IPS-18a (cell line): Measurements from ENCODE around the gene GPSM1.

ENCODE experiments used
- H3K27ac ChIP-seq: one replicate; pipeline ENCODE4 v1.5.1; 2013; ENCODE audit warnings: low read length
- H3K27me3 ChIP-seq: one replicate; pipeline ENCODE4 v1.6.1; 2013; ENCODE audit warnings: mild to moderate bottlenecking, low read length; ENCODE audit not compliant: control insufficient read depth, insufficient read depth
- H3K36me3 ChIP-seq: one replicate; pipeline ENCODE4 v1.6.1; 2013; ENCODE audit warnings: low read depth, low read length; ENCODE audit not compliant: control insufficient read depth
- H3K4me1 ChIP-seq: one replicate; pipeline ENCODE4 v1.6.1; 2013; ENCODE audit warnings: low read depth, low read length; ENCODE audit not compliant: control insufficient read depth
- H3K4me3 ChIP-seq: one replicate; pipeline ENCODE4 v1.5.1; 2013; ENCODE audit warnings: low read length
- H3K9ac ChIP-seq: one replicate; pipeline ENCODE4 v1.6.1; 2013; ENCODE audit warnings: mild to moderate bottlenecking, low read length, moderate library complexity
- H3K9me3 ChIP-seq: one replicate; pipeline ENCODE4 v1.6.1; 2013; ENCODE audit warnings: low read depth, low read length; ENCODE audit not compliant: control insufficient read depth

Gene GPSM1

DNA sequence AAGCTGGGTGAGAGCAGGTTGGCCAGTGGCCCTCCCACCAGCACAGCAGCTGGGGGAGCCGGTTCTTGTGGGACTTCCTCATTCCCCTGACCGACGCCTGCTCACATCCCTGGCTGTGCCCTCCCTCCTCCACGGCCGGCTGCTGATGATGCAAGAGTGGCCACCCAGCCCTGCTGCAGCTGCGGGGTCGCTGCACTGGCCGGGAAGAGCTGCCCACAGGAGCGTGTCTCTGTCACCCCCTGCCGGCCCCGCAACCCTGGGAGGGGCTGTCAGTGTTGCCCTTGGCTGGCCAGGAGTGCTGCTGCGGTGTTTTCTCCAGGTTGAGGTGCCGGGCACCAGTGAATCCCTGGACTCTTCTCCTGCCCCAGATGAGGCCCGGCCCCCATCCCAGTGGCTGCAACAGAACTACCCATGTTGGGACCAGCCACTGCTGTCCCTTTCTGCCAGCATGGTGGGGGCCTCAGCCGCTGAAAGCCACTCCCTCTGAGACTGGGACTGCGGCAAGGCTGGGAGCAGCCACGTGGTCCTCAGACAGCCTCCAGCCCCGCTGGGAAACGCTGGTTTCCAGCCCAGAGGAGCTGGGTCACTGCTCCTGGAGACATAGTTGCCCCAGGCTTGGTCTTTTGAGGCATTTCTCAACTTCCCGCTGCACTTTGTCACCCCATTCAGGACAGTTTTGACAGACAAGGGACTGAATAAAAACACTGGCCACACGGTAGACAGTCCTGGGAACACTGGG is 45.4 kb downstream of the GPSM1 start:
- Histone ChIP-seq H3K4me3 (no peak overlapping the region), H3K27ac (no peak overlapping the region), H3K36me3 (peaks cover 6% of the 10 kb centered on the region), H3K4me1 (no peaks in the 10 kb centered on the region), H3K9ac (no peak overlapping the region), H3K9me3 (no peaks in the 10 kb centered on the region), H3K27me3 (no peaks in the 10 kb centered on the region)

- H3K9ac ChIP-seq = no peak within 1 kb of the TSS
- H3K27ac ChIP-seq = no peak within 1 kb of the TSS
- H3K27me3 ChIP-seq = no peaks in the 10 kb centered on the region
- H3K4me1 ChIP-seq = no peaks in the 10 kb centered on the region
- no peaks in the 10 kb centered on the region for H3K9me3 ChIP-seq
- no peak within 1 kb of the TSS for H3K4me3 ChIP-seq
- peaks cover 6% of the 10 kb centered on the region for H3K36me3 ChIP-seq
Measured at GRCh38 chr9:136373300-136374182, 46.2 kb downstream of the GPSM1 start, which contains the start of gene CARD9. CARD9 (minus strand) TSS chr9:136373669; CDS start chr9:136372078, 1,591 bp downstream.

DNA sequence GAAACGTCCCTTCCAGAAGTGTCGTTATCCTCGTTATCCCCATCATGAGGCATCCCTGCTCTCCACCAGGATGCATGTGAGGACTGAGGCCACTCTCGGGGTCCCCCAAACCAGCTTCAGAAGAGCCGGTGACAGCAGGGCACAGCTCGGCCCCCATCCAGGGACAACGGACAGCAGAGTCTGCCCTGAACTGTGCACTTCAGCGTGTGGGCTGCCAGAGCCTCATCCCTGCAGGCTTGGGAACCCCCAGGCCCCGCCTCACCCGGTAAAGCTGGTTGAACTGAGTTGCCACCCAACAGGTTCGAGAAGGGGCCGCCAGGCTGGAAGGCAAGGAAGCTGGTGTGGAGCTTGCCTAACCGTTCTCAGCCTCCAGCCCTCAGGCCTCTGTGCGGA is 46.8 kb downstream of the GPSM1 start:
- H3K36me3 ChIP-seq = peaks cover 6% of the 10 kb centered on the region
- H3K9ac ChIP-seq = no peak overlapping the region
- no peak overlapping the region for H3K4me3 ChIP-seq
- no peaks in the 10 kb centered on the region for H3K27me3 ChIP-seq
- no peaks in the 10 kb centered on the region for H3K9me3 ChIP-seq
- no peaks in the 10 kb centered on the region for H3K4me1 ChIP-seq
- no peak overlapping the region for H3K27ac ChIP-seq

DNA sequence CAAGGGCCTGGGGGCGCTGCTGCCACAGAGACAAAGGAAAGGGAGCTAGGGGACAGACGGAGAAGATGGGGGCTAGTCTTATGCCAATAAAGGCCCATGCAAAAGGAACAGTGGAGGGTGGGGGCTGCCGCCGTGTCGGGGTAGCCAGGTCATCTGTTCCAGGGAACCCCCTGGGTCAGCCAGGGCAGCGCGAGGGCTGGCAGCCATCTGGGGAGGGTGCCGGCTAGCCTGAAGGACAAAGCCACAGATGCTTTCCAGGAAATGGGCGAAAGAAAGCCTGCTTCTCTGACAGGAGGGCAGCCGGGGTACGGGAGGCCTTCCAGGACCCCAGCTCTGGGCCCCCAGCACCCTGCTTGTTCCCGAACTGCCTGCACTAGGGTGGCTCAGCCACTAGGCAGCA is 47.8 kb downstream of the GPSM1 start:
- H3K4me1 ChIP-seq = no peaks in the 10 kb centered on the region
- no peak overlapping the region for H3K9ac ChIP-seq
- peaks cover 11% of the 10 kb centered on the region for H3K36me3 ChIP-seq
- H3K27me3 ChIP-seq = no peaks in the 10 kb centered on the region
- no peak overlapping the region for H3K4me3 ChIP-seq
- no peak overlapping the region for H3K27ac ChIP-seq
- no peaks in the 10 kb centered on the region for H3K9me3 ChIP-seq

DNA sequence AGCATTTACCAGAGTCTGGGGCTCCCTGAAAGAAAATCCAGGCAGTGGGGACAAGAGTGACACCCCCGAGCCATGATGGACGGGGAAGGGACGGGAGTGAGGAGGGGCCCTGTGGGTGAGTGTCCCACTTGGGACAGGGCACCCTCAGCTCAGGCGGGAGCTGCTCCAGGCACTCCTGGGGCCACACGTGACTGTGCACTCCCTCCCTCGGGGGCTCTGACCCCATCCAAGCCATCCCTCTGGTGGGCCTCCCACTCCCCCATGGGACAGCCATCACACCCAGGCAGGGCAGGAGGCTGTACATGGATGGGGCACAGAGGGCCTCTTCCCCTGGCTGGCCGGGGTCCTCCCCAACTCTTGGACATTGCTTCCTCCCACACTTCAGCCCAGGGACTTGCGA is 49.1 kb downstream of the GPSM1 start:
- Histone ChIP-seq H3K27ac (no peak overlapping the region), H3K9ac (no peak overlapping the region), H3K27me3 (no peaks in the 10 kb centered on the region), H3K36me3 (peaks cover 23% of the 10 kb centered on the region), H3K4me3 (no peak overlapping the region), H3K4me1 (no peaks in the 10 kb centered on the region), H3K9me3 (no peaks in the 10 kb centered on the region)

DNA sequence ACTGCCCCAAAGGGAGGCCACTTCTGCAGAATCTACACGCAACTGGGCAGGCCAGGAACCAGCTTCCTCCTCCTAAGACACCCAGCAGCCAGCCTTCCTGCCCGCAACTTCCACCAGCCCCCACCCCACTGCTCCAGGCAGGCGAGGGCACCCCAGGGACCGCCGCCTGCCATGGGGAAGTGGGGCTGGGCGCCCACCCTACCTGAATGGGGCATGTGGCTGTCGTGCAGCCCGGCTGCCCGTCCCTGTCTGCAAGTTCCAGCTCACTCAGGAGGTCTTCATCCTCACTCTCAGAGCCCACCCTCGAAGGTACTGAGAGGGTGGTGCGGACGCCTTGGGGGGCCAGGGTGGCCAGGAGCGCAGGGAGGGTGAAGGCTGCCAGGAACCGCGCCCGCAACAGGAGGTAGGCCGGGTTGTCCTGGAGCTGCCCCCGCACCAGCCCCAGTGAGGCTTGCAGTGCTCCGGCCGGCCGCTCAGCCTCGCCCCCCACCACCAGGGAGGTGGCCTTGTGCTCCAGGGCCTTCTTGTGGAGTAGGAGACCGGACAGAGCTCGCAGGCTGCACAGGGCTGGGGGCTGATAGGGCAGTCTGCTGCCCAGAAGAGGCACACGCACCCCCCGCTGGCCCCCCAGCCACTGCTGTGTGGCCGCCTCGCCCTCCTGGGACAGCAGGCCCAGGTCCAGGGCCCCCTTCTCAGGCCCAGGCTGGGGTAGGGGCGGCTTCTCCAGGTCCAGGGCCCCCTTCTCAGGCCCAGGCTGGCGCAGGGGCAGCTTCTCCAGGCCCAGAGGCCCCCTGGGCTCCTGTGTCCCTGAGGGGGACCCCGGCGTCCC is 50.2 kb downstream of the GPSM1 start:
- Histone ChIP-seq H3K4me3 (no peak overlapping the region), H3K27ac (no peak overlapping the region), H3K9ac (no peak overlapping the region), H3K36me3 (peaks cover 33% of the 10 kb centered on the region), H3K27me3 (no peaks in the 10 kb centered on the region), H3K9me3 (no peaks in the 10 kb centered on the region), H3K4me1 (no peaks in the 10 kb centered on the region)

- Histone ChIP-seq H3K9ac (no peak overlapping the region), H3K4me3 (no peak overlapping the region), H3K36me3 (peaks cover 41% of the 10 kb centered on the region), H3K9me3 (no peaks in the 10 kb centered on the region), H3K27ac (no peak overlapping the region), H3K27me3 (no peaks in the 10 kb centered on the region), H3K4me1 (no peaks in the 10 kb centered on the region)
Measured at GRCh38 chr9:136378170-136379002, 51.0 kb downstream of the GPSM1 start.

GRCh38 chr9:136379003-136379287 is 51.6 kb downstream of the GPSM1 start:
- Histone ChIP-seq H3K27ac (no peak overlapping the region), H3K9me3 (no peaks in the 10 kb centered on the region), H3K9ac (no peak overlapping the region), H3K36me3 (peaks cover 47% of the 10 kb centered on the region), H3K4me1 (no peaks in the 10 kb centered on the region), H3K27me3 (no peaks in the 10 kb centered on the region), H3K4me3 (no peak overlapping the region)

DNA sequence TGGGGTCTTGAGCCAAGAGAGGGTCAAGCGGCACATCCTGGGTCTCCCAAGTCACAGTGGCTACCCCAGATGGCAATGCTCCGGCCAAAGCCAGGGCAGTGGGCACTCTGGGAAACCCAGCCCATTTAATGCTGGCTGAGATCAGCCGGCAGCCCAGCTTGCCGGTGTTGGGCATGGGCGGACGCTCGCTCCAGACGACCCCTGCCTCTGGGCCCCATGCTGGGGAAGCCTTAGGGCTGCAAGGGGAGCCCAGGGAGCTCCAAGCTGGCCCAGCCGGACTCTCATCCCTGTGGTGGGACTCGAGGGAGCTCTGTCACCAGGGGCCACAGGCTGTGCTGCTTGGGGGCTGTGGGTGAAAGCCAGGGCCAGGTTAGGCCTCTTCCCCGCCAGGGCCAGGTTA is 52.1 kb downstream of the GPSM1 start:
- Histone ChIP-seq H3K9me3 (no peaks in the 10 kb centered on the region), H3K4me3 (no peak overlapping the region), H3K27ac (no peak overlapping the region), H3K4me1 (no peaks in the 10 kb centered on the region), H3K36me3 (peaks cover 51% of the 10 kb centered on the region), H3K9ac (no peak overlapping the region), H3K27me3 (no peaks in the 10 kb centered on the region)

- H3K36me3 ChIP-seq = peaks cover 56% of the 10 kb centered on the region
- no peak overlapping the region for H3K9ac ChIP-seq
- H3K27me3 ChIP-seq = no peaks in the 10 kb centered on the region
- H3K27ac ChIP-seq = no peak overlapping the region
- no peak overlapping the region for H3K4me3 ChIP-seq
- H3K9me3 ChIP-seq = no peaks in the 10 kb centered on the region
- H3K4me1 ChIP-seq = no peaks in the 10 kb centered on the region
Measured at GRCh38 chr9:136379891-136380290, 52.6 kb downstream of the GPSM1 start.

DNA sequence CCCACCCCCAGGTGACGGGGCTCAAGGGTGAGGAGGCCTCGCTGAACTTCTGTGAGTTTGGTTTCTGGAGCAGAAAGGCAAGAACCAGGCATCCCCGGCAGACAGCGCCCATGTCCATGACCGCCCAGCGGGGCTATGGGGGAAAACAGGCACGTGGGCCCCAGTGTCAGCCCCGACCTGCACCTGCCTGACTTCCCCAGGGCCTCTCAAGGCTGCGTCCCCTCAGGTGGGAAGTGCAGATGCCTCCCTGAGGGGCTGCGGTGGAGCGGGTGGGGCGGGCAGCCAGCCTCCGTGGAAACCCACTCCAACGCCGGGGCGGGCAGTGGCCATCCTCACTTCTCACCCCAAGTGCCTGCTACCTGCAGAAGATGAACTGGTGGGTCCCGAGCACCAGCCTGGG is 53.0 kb downstream of the GPSM1 start:
- Histone ChIP-seq H3K4me3 (no peak overlapping the region), H3K9me3 (no peaks in the 10 kb centered on the region), H3K4me1 (no peaks in the 10 kb centered on the region), H3K9ac (no peak overlapping the region), H3K27me3 (no peaks in the 10 kb centered on the region), H3K36me3 (peaks cover 61% of the 10 kb centered on the region), H3K27ac (no peak overlapping the region)
